ENCODE data around the gene EFL1.
"Not testable (repeated sequence)": the region's sequence is repeated elsewhere in the genome, so short reads cannot be mapped to it uniquely, and the experiment has no call there.

EFL1 gene

GRCh38 chr15:82275410-82275809, 12.9 kb upstream of the EFL1 start:
- no peak for DNase-seq

GRCh38 chr15:82272154-82272553, 9.6 kb upstream of the EFL1 start:
- no peak for DNase-seq

DNA sequence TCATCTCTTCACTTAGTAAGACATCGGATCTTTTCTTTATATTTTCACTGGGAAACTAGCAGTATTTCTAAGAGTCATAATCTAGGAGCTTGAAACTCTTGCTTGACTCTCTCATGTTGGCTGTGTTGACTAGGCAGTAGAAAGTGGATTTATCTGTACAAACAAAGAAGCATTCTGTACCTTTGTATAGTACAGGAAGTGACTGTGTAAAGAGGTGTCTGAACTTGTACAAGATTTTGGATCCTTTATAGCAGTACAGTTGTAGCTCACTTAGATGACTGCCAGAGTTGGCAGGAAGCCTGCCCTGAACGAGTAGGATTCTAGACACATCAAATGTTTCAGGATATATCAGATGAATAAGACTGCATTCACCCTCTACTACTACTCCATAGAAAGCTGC, 5.9 kb upstream of the EFL1 start:
- DNase-seq: not testable (repeated sequence)

GRCh38 chr15:82267137-82267536, 4.6 kb upstream of the EFL1 start:
- DNase-seq: not testable (repeated sequence)

GRCh38 chr15:82263350-82263749, 816 bp upstream of the EFL1 start:
- DNase-seq: peak; percentile 13

DNA sequence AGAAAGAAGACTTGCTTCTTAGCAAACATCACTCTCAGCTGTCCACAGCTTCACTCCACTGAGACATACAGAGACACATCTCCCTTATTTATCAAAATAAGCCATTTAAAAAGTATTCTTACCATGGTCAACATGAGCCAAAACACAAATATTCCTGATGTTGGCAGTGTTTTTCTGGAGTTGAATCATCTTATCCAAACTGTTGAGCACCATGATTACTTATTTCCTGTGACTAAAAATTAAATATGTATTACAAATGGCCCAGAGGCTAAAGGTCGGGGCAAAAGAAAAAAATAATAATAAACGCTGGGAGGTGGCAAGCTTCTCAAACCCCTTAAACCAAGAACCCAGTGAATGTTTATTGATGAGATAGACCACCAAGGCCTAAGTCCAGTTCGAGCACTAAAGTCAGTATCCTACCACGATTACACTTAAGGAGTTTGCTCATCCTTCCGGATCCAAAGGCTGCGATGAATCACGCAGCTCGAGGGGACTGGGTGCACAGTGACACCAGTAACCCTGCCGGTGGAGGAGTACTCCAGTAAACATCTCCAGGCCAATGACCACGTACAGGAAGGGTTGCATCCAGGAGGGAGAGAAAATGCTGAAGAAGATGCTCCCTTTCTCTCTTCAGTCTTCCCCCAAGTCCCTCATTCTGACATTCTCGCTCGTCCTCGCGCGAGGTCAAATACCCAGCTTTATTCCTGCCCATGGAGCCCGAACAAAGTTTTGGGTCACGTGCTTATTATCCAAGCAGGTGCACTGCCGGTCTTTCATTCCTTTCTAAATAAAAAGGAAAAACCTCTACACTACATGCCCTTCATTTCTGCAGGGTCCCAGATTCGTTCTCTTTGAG, 740 bp downstream of the EFL1 start:
- not testable (repeated sequence) for DNase-seq

- not testable (repeated sequence) for DNase-seq
Observed at GRCh38 chr15:82248261-82248660, 14.3 kb downstream of the EFL1 start.

GRCh38 chr15:82245956-82246355, 16.6 kb downstream of the EFL1 start:
- DNase-seq: not testable (repeated sequence)

- not testable (repeated sequence) for DNase-seq
Observed at GRCh38 chr15:82243644-82244043, 18.9 kb downstream of the EFL1 start.

DNA sequence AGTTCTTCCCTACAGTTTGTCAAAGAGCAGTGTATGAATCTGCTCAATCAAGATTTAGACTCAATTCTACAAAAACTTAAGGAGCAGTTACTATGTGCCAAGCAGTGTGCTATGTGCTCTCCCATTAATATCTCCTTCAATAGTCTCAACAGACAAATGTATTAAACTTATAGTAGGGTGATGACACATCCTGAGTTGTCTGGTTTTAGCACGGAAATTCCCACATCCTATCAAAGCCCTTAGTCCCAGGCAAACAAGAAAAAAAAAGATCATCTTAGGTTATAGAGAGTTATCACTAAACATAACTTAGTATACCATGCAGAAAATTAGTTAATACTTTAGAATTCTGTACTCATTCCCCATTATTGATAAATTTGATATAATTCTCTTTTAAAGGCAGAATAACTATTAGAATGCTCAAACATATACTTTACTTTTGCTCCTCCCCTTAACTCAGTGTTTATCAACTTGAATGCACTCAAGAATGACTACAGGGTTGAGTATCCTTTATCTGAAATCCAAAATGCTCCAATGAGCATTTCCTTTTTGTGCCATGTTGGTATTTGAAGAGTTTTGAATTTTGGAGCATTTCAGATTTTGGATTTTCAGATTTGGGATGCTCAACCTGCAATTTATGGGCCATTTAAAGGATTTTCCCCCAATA, 20.6 kb downstream of the EFL1 start:
- not testable (repeated sequence) for DNase-seq

DNA sequence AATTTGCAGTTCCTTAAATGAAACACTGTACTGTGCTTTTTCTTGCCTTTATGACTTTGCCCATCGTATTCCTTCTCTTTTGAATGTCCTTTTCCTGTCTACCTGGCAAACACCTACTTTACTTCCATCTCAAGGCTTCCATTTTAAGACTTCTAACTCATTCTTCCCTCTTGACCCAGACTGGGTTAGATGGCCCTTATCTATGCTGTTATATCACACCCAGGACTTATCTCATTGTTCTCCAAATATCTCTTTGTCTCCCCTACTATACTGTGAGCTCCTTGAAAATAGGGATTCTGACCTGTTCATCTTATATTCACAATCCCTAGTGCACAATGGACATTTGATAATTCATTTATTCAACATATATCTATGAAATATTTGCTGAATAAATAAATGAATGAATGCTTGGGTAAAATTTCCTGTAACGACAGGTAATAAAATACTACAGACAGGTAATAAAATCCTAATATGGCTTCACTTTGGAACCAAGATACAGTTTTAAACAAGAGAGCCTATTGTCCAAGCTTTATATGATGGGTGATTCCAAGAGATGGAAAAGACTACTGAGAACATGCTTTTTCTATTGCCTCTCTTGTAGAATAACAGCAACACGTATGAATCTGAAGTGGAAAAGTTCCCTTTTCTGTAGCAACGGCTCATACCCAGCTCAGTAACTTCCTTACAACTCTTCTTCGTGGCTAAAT, 22.7 kb downstream of the EFL1 start:
- no peak for DNase-seq

GRCh38 chr15:82237944-82238534, 24.5 kb downstream of the EFL1 start:
- not testable (repeated sequence) for DNase-seq

GRCh38 chr15:82231842-82232241, 30.7 kb downstream of the EFL1 start:
- DNase-seq: no peak

- DNase-seq: no peak
Observed at GRCh38 chr15:82231233-82231632, 31.3 kb downstream of the EFL1 start.

DNA sequence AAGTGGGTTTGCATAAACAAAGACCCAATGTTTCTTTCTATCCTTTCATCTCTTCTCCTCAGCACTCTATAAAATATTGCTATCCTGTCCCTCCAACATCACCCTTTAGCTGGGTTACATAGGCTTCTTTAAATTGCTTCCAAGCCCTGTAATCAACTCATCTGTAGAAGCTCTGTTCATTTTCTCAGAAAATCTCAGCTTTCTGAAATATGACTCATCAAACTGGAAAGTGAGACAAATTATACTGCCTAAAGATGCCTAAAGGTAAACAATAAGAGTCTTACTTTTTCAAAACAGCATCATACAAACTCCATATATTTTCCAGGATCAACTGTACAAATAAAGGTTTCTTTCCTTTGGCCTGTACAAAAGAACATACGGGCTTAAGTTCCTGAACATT, 33.8 kb downstream of the EFL1 start:
- DNase-seq: no peak

- not testable (repeated sequence) for DNase-seq
Observed at GRCh38 chr15:82221535-82221934, 41.0 kb downstream of the EFL1 start.

- DNase-seq: not testable (repeated sequence)
Observed at GRCh38 chr15:82216092-82216491, 46.4 kb downstream of the EFL1 start.

GRCh38 chr15:82212201-82212600, 50.3 kb downstream of the EFL1 start:
- not testable (repeated sequence) for DNase-seq

DNA sequence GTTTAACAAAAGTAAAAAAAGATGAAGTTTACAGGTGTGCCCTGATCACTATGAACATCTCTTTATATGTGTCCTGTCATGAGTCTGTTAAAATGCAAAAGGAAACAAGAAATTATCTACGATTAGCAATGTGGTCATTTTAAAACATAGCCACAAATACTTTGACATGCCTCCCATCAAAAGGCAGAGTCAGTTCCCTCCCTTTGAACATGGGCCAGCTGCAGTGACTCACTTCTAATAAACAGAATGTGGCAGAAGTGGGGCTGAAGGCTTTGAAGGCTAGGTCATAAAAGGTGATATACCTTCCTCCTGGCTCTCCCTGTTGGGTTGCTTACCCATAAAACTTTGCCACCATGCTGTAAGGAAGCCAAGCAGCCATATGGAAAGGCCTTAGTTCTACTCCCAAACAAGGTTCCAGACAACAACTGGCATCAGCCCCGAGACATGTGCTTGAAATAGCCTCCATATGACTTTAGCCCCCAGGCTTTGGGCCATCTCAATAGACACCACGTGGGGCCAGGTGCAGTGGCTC, 52.4 kb downstream of the EFL1 start:
- DNase-seq: not testable (repeated sequence)

DNA sequence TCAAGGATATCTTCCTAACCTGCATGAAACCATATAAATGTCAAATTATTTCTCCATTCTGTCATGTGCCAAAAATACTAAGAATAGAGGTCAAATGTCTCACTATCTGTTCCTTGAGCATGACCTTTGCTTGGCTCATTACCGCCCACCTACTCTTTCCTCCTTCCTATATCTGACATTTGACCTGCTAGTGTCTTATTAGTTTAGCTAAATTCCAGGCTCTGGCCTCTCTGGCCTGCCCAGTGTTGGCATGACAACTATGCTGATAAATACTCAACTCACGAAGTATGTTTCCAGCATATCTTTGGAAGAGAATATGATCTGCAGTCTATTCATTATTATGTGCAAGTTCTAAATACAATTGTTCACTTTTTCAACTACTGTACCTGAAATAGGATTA, 58.0 kb downstream of the EFL1 start:
- not testable (repeated sequence) for DNase-seq

DNA sequence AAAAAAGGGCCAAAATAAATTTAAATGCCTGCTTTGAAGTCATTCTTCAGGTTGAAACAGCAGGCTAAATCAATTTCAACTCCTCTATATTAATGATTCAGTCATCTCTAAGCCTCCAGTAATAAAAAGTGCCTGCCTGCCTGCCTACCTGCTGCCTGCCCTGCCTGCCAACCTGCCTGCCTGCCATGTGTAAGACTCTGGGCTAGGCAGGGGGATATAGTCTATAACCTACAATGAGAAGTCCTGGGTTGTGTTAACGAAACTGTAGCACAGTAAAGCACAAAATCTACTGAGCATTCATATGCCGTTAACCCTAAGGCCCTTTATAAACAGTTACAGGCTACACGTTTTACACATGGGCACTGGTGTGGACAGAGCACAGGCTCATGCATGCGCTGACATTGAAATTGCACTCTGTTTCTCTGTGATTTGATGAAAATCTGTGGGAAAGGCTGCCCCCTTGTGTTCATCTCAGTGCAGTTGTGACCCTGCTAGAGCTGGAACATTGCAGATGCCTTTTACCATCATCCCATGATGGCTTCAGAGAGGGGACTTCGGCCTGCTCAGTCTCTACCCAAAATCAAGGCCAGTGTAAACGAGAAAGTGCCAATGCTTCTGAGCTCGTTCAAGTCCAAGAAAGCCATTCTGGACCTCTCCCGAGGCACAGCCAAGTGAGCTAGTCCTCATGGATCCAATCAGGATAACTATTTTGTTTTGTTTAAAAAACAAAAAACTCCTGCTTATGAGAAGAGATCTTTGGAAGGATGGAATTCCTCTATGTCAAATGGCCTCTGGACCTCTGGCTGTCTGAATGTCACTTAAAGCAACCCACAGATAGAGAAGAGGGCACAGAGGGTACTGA, 64.6 kb downstream of the EFL1 start:
- peak; percentile 48 for DNase-seq

- no peak for DNase-seq
Observed at GRCh38 chr15:82196353-82196752, 66.2 kb downstream of the EFL1 start.
